NCI-H2227 (cell line): ENCODE data around the gene NDUFA12.
A peak's percentile ranks its signal among the peaks of the same experiment; 100 is the strongest.

Source experiments
- DNase-seq: peaks from one replicate; lab custom pipeline; 2025; ENCODE audit not compliant: unreplicated experiment; lab: John Stamatoyannopoulos, UW

The NDUFA12 gene

GRCh38 chr12:94982456-94982855 lies 21.0 kb downstream of the NDUFA12 start:
- no peak for DNase-seq

DNA sequence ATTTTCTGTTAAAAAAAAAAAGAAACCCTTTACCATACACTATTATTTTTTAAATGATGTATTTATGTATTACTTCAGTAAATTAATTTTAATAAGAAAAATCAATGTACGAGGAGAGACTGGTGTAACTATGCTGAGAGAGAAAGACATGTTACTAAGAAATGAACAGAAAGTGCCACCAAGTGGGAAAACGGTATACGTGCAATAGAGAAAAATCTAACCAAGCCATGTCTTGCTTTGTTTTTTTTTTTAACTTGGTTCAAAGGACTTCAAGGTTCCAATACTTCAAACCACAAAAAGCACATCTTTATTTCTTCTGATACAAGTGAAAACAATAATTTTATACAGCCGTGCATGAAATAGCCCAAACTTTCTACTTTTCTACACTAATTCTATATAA lies 22.9 kb downstream of the NDUFA12 start:
- peak; percentile 22 for DNase-seq

DNA sequence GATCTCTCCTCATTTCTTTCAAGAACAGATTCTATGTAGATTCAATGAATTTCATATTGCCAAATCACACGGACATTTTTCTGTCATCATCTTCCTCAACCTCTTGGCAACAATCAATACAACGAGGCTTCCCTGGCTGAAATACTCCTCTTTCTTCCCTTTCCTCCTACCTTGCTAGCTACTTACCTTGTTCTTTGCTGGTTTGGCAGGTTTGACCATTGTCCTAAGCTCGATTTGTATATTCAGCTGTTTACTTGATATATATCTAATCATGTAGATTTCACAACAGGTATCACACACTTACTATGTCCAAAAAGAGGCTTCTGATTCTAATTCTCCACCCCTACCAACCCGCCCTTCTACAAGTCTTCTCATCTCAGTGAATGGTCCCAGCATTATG lies 23.6 kb downstream of the NDUFA12 start:
- DNase-seq: no peak

- no peak for DNase-seq
Measured at GRCh38 chr12:94977766-94978468, 25.6 kb downstream of the NDUFA12 start.

DNA sequence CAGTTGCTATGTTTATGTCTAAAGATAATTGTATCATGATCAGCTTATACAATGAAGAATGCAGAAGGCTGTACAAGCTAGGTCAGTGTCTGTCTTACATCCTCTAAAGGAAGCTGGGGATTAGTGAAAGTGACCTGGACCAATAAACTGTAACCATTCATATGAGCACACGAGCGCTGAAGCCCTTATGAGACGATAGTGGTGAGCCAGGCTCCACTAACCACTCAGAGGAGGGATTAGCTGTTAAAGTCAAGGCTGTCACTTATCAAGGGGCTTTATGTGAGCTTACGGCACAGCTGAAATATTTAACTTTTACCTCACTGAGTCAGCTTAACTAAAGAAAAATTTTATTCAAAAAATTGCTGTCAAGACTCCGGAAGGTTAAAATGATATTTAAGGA lies 30.3 kb downstream of the NDUFA12 start:
- DNase-seq: no peak

GRCh38 chr12:94972795-94973194 lies 30.7 kb downstream of the NDUFA12 start:
- DNase-seq: no peak

- no peak for DNase-seq
Measured at GRCh38 chr12:94971923-94972322, 31.6 kb downstream of the NDUFA12 start.

DNA sequence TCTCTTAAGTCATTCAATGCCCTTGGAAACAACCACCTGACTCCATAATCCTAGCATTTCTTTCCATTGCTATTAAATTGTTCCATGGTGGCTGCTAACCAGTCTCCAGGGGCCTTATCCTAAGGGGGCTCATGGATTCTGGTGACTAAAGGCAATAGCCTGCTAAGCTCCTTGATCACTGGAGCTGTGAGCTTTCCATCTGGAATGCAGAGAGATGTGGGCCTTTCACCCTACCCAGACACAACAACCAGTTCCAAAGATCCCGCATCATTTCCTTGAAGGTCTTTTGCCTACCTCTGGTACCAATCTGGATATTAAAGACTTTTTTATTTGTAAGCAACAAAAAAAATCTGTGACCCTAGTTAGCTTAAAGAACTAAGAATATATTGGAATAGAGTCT lies 32.9 kb downstream of the NDUFA12 start:
- no peak for DNase-seq

DNA sequence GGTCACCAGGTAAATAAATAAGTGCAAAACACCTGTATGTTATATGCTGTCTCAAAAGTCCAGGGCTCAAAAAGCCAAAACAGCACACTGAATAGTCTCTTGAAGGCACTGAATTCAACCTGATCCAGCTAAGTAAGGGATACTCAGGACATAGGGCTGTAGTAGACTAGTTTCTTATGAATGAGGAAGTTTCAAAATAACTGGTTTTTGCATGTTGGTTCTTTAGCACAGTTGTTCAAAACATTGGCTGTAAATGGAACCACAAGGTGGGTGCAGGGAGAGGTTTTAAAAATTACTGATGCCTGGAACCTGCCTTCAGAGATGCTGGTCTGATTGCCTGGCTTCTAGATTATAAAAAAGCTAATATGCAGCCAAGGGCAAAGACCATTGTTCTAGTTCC lies 34.1 kb downstream of the NDUFA12 start:
- DNase-seq: no peak

GRCh38 chr12:94965982-94966630 lies 37.4 kb downstream of the NDUFA12 start:
- DNase-seq: no peak

GRCh38 chr12:94963649-94964048 lies 39.8 kb downstream of the NDUFA12 start:
- DNase-seq: no peak

DNA sequence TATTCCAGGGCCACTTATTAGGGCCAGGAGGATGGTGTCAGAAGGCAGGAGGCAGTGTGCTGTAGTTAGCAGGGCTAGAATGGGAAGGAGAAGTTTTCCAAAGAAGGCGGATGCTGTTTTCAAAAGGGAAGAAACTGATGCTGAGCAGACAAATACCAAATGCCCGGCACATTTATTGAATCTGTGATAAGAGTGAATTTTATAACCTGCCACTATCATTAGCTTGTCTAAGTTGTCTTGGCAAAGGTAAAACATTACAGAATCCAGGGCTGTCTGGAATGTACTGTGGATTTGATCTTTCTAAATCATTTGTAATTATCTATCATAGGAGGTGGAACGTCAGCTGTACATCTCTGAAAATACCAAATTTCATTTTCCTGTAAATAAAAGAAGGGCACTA lies 40.8 kb downstream of the NDUFA12 start:
- DNase-seq: no peak

- DNase-seq: no peak
Measured at GRCh38 chr12:94961911-94962310, 41.6 kb downstream of the NDUFA12 start.

DNA sequence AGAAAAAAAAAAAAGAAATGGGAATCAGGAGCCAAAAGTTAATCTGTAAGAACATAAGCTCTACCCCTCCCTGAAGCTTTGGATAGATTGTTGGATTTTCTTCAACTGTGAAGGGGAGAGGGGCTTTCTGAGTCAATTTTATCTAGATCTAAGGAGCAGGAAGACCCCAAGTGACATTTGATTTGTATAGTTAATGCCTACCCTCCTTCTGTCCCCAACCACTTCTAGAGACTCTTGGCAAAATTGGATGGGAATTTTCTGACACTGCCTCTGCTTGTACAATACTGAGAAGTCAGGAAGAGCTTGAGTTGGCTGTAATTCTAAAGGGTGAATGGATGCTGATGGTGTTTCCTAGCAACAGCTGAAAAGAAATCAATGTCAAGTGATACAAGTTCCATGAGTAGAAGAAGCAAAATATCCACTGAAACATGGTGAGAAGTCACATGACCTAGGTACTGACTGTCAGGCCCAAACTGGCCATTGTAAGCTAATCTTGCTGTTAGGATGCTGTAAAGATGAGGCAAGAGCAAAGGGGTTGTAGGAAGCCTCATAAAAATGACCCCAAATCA lies 42.2 kb downstream of the NDUFA12 start:
- no peak for DNase-seq

DNA sequence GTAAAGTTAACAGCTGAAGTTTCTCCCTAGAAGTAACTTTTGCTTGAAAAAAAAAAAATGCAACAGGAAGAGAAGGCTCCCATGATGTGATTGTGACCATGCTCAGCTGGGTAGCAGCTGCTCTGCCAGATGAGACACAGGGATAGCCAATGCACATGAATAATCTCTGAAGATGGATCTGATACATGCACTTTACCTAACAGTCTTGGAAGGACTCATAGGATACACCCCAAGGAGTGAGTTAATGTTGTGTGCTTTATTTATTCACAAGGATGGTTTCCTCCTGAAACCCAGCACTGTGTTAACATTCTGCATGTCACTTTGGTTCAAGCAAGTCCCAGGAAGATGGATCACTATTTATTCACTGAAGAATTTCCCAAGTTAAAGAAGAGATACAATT lies 46.5 kb downstream of the NDUFA12 start:
- no peak for DNase-seq

- no peak for DNase-seq
Measured at GRCh38 chr12:94954948-94955592, 48.4 kb downstream of the NDUFA12 start.

GRCh38 chr12:94954029-94954685 lies 49.3 kb downstream of the NDUFA12 start:
- DNase-seq: no peak

- DNase-seq: no peak
Measured at GRCh38 chr12:94952325-94952724, 51.2 kb downstream of the NDUFA12 start.

- DNase-seq: no peak
Measured at GRCh38 chr12:94951071-94951934, 52.2 kb downstream of the NDUFA12 start.

- no peak for DNase-seq
Measured at GRCh38 chr12:94948232-94948810, 55.2 kb downstream of the NDUFA12 start.
